Stimulated activated naive CD4-positive, alpha-beta T cell (primary cell): ENCODE measurements around the gene GALNTL6.

ENCODE experiments used
- DNase-seq, 6 experiments: peaks; one replicate each; lab custom pipeline; 2025; lab: John Stamatoyannopoulos, UW

The GALNTL6 gene

DNA sequence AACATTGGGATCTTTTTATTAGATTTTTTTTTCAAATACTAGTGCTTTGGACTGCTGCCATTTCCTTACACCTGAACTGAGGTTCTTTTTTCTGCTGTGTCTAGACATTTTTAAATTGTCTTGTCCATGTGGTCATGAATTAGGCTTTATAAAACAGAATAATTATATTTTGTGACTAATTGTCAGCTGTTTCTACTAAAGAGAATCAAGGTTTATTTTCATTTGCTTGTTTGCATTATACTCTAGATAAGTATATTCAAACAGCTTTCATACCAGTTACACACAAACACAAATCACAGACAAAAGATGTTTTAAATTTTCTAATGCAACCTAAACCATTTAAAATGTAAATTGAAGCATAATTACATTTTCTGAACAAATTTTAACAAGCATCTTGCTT, 194.7 kb downstream of the GALNTL6 start:
- DNase-seq = no peak

DNA sequence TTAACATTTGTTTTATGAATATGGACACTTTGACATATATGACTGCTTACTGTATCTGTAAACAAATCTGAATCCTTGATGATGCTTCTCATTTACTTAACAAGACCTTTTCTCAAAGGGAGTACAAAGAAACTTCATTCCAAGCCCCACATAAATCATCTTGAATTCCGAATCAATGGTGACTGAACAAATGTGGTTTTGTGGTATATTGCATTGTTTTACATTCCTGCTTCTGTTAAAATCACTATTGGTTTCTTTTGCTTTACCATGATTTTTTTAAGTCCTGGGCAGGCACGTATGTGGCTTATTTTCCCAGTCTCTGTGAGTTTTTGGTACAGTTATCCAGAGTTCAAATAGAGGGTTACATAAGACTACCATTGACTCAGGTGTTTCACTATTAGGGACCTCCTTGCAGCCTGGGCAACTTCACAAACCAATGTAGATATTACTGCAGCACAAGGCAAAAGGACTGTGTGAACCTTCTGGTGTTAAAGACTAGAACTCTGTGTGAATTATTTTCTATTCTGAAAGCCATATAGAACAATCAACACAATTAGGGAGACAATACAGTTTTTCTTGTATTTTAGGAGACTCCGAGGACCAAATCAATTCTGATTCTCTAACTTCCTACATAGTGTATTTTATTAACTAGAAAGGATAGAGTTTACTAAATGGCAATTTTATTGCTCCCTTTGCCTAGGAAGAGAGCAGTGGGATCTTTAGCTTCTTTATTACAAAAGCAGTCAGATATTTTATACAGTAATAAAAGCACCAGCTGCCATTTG, 196.4 kb downstream of the GALNTL6 start:
- DNase-seq = no peak

- no peak for DNase-seq
Measured at GRCh38 chr4:172011196-172011595, 198.0 kb downstream of the GALNTL6 start.

DNA sequence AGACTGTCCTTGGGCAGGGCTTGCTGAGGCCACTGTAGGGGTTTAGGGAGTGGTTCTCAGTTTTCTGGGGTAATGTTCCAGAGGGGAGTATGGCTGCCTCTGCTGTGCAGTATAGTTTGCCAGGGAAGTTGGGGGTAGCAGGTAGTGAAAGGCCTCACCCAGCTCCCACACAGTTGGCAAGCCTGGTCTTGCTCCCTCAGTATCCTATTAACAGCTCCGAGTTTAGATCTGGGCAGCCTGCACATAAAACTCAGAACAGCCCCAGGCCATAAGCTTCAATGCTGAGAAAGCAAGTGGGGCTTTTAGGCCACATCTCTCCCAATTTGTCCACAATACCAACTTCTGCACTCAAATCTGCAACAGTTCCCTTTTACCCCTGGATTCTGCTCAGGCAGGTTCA, 205.2 kb downstream of the GALNTL6 start:
- no peak for DNase-seq

DNA sequence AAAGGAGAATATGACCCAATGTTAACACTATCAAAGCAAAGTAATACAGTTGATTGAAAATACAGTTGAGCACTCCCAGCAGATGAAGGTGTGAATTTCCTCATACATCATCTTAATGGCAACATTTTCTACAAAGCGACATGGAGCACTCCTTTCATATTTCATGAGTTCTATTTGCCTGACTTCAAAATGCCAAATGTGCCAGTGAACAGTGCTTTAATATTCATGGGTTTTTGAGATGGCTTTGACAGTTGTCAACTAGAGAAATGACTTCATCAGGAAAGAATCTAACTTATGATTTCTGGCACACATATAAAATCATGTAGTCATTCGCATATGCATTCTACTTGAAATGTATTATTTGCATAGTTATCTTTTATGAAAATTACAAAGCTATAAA, 222.4 kb downstream of the GALNTL6 start:
- no peak for DNase-seq

GRCh38 chr4:172040766-172041165, 227.6 kb downstream of the GALNTL6 start:
- no peak for DNase-seq

DNA sequence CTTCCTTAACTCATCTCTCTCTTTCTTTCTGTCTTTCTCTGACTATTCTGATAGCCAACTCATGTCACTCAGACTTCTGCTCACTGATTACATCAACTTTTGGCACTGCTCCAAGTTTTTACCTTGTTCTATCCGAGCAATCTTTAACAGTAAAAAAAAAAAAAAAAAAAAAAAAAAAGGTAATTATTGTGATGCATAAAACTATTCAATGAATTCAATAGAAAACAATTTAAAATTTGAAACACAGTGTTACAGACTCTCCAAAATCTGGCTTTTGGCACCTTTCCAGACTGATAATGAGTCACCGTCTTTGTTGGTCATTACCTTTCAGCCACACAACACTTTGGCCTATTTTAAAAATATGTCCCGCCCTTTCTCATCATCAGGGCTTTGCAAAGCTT, 229.5 kb downstream of the GALNTL6 start:
- no peak for DNase-seq

- no peak for DNase-seq
Measured at GRCh38 chr4:172045981-172046380, 232.8 kb downstream of the GALNTL6 start.

GRCh38 chr4:172048666-172049065, 235.5 kb downstream of the GALNTL6 start:
- no peak for DNase-seq

DNA sequence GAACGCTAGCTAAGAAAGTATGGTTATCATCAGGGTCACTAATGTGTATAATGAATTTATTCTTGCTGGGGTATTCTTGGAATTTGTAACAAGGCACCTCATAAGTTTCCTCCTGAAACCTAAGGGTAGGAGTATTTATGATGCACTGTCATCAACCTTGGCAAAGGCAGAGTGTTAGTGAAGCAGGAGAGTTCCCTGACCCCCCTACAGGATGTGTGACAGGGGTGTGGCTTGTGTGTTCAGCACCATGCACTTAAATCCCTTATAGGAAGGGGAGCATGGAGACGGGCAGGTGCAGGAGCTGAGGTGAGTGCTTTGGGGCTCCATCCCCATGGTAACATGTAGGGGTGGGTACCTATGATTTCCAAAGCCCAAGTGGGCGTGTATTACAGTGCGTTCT, 237.7 kb downstream of the GALNTL6 start:
- DNase-seq = no peak

- DNase-seq = no peak
Measured at GRCh38 chr4:172055046-172055445, 241.8 kb downstream of the GALNTL6 start.

- no peak for DNase-seq
Measured at GRCh38 chr4:172055498-172055897, 242.3 kb downstream of the GALNTL6 start.

DNA sequence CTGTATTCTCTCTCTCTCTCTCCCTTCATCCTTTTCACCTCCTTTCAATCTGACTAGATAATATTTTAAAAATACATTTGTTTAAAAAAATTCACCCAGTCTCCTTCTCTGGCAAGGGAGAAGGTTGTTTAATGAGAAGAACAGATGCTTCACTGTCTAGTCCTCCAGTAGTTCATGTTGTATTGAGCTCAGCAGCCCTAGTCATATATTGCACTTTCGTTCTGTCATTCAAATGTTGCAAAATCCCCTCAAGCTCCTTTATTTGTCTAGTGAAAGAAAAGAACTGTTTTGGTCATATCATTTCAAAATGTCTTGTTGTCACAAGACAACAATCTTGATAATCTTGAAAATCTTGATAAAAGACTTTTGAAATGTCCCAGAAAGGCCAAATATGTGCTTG, 248.0 kb downstream of the GALNTL6 start:
- no peak for DNase-seq

GRCh38 chr4:172068506-172068905, 255.3 kb downstream of the GALNTL6 start:
- DNase-seq = no peak

DNA sequence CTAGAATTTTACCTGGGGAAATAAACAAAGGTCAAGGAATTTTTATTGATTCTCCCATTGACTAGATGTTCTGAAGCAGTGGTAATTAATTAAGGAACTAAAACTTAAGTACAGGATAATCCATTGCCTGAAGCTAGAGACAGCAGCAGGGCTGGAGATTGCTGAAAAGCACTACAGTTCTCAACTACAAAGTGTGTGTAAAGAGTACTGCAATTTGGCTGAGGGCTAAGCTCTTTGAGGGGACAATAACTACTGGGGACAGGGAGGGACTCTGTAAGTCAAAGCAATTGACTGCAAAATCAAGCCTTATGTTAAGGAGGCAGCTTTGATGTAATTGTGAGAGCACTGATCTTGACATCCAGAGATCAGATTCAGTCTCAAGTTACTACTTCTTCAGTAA, 260.4 kb downstream of the GALNTL6 start:
- DNase-seq = no peak

DNA sequence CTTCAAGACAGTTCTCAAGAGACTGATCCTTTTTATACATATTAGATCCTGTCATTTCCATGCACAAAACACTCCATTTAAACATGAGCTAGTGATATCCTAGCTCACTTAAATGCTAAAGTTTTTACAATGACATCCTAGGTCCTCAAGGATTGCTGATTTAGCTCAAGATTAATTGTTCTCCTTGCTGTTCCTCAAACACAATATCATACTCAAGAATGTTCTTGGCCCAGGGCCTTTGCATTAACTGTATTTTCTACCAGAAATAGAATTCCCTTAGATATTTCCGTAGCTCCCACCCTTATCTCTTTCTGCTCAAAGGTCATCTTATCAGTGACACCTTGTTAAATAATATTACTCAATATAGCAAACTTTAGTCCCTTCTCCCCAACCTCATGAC, 270.1 kb downstream of the GALNTL6 start:
- DNase-seq = no peak

DNA sequence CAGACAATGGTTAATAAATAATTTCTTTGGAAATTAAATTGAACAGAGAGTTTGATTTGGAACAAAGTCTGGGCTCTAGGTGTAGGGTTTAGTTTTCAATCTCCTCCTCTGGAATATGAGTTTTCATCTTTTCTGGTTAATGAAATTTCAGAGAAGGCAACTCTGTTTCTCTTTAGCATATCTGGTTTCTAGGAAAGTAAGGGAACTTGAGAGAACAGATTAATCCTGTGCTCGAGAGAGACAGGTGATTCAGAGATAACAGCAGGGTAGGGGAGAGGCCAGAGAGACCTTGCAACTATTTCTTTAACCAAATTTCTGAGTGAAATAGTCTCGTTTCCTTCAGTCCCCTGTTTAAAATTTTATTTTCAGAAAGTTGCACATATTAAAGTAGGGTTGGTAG, 275.4 kb downstream of the GALNTL6 start:
- no peak for DNase-seq

DNA sequence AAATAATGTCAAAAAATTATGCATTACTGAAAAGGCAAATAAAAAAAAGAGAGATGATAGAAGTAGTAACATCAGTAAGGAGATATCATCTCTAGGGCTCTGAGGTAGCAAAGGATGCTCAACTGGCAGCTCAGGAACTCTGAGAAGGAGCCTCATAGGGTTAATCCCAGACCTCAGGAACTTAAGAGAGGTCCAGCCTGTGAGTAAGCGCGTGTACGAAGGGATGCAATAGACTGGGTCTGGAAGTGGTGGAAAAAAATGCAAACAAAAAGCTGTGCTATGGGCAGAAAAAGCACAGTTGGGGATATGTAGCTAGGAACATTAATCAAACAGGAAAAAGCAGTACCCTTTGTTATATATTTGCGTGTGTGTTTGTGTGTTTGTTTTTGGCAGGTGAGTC, 282.0 kb downstream of the GALNTL6 start:
- DNase-seq = no peak

DNA sequence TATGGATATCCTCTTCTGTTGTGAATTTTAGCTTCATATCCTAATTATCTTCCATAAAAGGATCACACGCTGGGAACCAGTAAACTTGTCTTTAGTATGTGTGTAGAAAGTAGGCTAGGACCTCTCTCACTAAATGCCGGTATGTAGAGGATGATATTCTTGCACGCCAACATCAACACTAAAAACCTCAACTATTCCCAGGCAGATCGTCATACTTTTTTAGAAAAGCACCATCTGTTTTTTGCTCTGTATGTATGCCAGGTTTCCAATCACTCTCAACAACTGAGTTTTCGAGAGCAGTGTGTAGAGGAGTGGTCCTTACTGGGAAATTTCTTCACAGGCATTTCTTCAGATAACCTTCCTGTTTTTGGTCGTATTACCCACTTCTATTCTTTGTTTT, 283.6 kb downstream of the GALNTL6 start:
- no peak for DNase-seq

DNA sequence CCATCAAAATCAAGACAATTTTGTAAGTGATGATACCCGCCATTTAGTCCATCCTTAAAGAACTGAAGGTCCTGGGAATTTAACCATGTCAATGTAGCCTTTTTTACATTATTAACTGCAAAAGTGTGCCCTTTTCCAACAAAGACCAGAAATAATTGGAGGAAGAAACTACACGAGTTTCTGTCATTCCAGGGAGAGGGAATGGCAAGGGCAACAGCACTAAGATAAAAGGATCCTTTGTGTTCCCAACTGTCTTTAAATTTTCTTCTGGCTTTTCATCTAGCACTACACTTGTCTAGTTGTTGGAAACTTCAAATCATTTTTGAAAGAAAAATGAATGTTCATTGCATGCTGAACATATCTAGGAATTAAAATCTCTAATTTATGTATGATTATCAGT, 286.2 kb downstream of the GALNTL6 start:
- DNase-seq = no peak

- no peak for DNase-seq
Measured at GRCh38 chr4:172103456-172103855, 290.3 kb downstream of the GALNTL6 start.

GRCh38 chr4:172104539-172104938, 291.3 kb downstream of the GALNTL6 start:
- no peak for DNase-seq

GRCh38 chr4:172105918-172106317, 292.7 kb downstream of the GALNTL6 start:
- no peak for DNase-seq

DNA sequence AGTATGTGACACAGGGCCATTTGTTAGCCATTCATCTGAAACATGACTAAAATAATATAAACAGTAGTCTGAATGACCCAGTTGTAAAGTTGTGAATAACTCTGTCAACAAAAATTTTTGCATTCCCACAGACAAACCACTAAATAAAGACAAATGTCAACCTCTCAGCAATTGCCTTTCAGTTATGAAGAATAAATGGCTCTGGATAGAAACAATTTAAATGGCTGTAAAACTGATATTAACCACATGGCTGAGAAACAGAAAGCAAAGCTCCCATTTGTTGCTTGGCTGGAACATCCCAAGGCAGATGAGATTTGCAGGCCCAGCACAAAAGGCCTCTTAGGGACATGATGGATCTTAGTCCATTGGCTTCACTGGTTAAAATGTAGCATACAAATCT, 296.3 kb downstream of the GALNTL6 start:
- DNase-seq = no peak
